GM15510 (cell line): ENCODE measurements around the gene MED12L.

ENCODE experiments used
- POLR2A ChIP-seq: IDR thresholded peaks from 3 replicates; pipeline ENCODE4 v1.6.1; 2011; ENCODE audit warnings: borderline replicate concordance; ENCODE audit not compliant: insufficient read length; ENCODE audit errors: extremely low read depth

The MED12L gene

DNA sequence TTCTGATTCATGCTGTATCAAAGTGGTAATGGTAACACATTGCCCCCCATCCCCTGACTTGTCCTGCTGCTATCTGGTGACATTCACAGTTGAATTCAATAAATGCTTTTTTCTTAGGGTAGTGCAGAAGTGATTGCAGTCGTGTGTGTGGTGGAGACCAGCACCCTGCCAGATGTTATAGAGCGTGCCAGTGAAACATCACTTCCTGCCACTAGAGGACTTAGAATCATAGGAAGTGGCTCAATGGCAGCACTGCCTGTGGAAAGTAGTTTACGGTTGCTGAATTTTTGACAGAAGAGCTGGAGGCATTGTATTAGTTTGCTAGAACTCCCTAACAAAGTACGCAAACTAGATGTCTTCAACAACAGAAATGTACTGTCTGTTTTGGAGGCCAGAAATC is 336.5 kb downstream of the MED12L start:
- no peak for TF ChIP-seq POLR2A

- TF ChIP-seq POLR2A, result no peak
Measured at GRCh38 chr3:151423091-151423490, 337.6 kb downstream of the MED12L start.

GRCh38 chr3:151425627-151426340 is 340.3 kb downstream of the MED12L start:
- no peak for TF ChIP-seq POLR2A

- no peak for TF ChIP-seq POLR2A
Measured at GRCh38 chr3:151426341-151426657, 340.8 kb downstream of the MED12L start.

GRCh38 chr3:151428386-151428785 is 342.9 kb downstream of the MED12L start:
- no peak for TF ChIP-seq POLR2A

DNA sequence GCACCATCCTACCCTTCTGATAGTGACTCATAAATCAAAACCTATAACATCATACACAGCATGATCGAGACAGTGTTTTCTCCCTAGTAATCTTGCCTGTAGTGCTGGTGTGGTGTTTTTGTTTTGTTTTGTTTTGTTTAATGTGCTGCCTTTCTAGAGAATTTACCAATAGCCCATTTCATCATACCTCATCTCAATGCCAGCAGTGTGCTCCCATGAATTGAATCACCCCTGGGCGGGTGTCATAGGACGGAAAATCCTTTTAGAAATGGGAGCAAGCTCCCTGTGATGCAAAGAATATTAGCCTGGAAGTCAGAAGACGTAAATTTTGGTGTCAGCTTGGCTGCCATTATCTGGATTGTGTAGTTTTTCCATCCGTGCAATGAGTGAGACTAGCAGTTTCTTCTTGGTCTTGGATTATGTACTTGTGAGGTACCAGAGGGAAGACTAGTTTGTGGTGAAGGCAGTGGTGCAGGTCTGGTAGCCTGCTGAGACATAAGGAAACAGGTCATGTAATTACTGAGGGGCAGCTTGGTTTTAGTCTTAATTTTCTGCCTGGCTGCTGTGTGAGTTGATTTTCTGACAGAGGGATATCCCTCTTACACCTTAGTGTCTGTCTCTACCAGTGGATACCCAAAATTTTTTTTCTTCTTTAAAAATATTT is 345.5 kb downstream of the MED12L start:
- no peak for TF ChIP-seq POLR2A

DNA sequence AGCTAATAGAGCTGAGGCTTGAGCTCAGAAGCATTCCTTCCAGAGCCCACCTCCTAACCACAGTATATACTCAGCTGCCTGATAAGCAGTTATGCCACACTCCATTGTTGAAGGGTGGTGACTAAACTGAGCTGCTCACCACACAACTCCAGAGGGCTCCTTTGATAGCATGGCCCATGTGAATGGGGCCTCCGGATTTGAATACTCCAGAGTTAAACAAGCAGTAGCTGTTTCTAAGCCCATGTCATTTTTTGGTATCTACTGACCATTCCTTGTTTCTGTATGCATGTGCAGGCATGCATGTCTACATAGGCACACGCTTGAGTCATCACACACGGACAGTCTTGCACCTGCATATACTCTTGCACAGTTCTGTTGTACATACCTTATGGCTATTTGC is 346.5 kb downstream of the MED12L start:
- TF ChIP-seq POLR2A, result no peak

DNA sequence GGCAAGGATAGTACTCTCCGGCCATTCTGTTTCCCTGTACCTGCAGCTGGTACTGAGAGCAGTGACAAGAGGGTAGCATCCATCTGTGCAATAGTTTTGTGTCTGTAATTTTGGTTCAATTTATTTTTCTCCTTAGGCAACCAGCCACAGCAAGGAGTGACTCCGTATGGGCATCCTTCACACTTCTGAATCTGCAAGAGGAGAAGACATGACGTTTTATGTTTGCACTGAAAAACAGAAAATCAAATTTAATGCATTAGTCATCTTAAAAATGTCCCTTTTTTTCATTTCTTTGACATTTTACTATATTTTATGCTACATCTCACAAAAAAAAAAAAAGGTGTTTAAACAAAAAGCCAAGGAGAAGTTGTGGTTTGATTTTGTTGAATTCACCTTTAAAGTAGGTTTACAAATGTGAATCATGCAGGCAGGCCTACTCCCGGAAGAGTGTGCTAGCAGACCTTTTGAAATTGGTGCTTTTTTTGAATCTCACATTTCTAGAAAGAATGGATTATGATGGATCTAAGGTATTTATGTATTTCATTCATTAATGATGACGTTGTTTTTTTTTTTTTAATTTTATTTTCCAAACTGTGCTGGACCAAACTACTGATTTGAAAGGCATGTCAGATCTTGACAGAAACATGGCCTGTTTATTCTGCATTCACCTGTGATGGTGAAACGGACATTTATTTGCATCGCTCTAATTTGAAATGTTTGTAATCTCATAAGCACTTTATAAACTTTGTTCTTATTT is 347.3 kb downstream of the MED12L start:
- no peak for TF ChIP-seq POLR2A

DNA sequence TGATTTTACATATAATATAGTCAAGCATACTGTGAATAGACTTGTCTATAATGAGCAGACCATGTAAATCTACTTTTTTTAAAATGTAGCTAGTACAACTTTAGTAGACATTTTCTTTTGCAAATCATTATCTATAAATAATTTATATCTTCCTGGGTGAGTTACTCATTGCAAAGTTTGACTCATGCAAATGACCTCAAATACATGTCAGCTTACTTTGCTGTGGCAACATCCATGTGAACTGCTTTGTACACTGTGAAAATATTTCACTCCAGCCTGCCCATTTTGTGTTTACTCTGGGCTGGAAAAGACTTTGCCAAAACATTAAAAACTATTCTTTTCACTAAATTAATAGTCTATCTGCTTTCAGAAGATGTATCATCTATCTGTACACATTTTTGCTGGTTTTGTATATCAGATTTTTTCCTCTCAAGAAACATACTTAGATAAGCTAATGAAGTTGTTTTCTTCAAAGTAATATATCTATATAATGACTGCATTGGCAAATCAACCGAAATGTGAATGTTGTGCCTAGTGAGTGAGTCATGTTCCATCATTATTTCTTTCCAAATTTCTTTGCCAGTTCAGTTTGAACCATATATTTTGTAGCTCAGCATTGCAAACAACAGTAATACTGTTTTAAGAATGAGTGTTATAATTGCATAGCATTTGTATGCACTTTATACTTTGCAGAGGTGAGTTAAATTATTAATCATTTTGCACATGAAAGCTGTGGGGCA is 348.9 kb downstream of the MED12L start:
- TF ChIP-seq POLR2A, result no peak

DNA sequence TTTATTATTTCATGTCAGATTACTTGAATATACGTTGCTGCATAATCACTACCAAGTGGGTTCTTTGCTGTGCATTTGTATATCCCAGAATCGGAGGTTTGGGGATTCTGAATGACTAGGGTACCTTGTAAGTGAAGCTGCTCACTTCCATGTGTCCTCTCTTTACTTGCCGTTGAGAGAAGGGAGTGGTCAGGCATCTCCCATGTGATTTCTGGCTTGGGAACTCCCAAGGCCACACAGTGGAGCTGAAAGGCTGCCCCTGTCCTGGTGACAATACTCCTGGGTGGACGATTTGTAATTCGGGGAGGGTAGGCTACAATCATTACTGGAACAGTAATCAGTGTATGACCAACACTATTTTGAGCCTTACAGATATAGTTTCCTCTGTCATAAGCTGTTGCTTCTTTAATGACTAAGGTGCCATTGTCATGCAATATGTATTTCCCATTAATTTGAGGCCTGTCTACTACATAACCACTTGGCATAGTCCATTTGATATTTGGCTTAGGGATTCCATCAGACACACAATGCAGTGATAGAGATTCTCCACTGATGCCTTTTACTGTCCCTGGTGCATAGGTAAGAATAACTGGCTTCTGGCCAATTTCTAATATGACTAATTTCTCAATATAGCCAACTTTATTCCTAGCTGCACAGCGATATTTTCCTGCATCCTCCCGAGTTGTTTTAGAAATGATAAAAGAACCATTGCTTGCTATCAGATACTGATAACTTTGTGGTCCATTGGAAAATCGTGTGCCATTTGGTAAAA is 351.4 kb downstream of the MED12L start:
- no peak for TF ChIP-seq POLR2A

GRCh38 chr3:151437906-151438305 is 352.4 kb downstream of the MED12L start:
- no peak for TF ChIP-seq POLR2A

DNA sequence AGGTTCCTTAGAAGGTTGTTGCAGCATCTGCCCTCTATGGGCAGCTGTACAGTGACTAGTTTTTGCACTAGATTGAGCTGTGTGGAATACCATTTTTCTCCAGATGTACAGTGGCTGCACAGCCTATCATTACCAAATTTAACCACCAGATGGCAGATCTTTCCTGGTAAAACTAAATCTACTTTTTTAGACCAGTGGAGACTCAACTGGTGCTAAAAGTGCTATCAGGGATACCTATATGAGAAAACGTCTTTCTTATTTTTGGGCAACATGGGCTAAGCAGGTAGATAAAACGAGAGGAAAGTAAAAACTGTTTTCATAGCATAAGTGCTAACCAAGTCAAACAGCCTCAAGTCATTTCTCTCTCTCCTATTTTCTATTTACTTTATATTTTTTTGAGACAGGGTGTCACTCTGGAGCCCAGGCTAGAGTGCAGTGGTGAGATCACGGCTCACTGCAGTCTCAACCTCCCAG is 354.2 kb downstream of the MED12L start:
- no peak for TF ChIP-seq POLR2A

DNA sequence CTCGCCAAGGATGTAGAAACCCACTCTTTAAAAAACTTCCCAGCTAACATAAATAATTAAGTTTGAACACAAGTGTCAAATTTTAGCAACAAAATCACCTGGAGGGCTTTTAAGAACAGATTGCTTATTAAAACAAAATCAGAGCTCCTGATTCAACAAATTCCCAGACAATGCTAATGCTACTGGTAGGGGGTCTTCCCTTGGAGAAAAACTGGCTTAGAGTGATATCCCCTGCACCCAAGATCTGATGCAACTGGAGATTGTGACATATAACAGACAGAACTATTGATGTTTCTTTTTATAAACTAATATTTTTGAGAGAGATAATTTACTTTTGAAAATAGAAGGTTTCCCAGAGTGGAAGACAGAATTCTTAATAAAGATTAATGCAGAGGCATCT is 355.5 kb downstream of the MED12L start:
- no peak for TF ChIP-seq POLR2A

- TF ChIP-seq POLR2A, result no peak
Measured at GRCh38 chr3:151443583-151443982, 358.1 kb downstream of the MED12L start.

GRCh38 chr3:151445273-151446001 is 360.0 kb downstream of the MED12L start:
- TF ChIP-seq POLR2A, result no peak

DNA sequence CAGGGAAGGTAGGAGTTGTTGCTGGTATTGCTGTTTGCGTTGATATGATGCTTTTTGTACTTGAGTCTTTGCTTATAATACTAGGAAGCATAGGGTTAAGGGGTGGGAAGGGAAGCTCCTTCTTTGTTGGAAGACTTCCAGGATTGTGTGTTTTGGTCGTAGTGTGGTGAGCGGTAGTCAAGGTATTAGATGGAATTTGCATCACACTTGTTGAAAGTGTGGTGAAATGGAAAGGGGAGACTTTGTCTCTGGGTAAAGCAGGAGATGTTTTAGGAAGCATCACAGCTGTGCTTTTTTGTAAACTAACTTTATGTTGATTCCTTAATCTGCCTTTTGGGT is 360.5 kb downstream of the MED12L start:
- no peak for TF ChIP-seq POLR2A
